ENCODE data around the gene DAB2. TPM values are rescaled to one million over a fixed set of nuclear protein-coding genes. Genes with fewer than 3 reads are reported as not detected.

Gene DAB2
- total RNA-seq, 2 donors from 2014 or later: 12.3 to 23.8 TPM

- Histone ChIP-seq H3K36me3 (ENCODE audit: control insufficient read depth, insufficient read depth, low read length) (peaks cover 64% of the 10 kb centered on the region), H3K9me3 (ENCODE audit: control insufficient read depth, low read length) (no peaks in the 10 kb centered on the region), H3K4me1 (ENCODE audit: control insufficient read depth, insufficient read depth, low read length) (no peaks in the 10 kb centered on the region), H3K27ac (ENCODE audit: low read depth, low read length) (no peak overlapping the region), H3K27me3 (ENCODE audit: control insufficient read depth, insufficient read depth, low read length, poor library complexity, severe bottlenecking) (no peaks in the 10 kb centered on the region), H3K4me3 (ENCODE audit: low read length) (no peak overlapping the region), H3K9ac (ENCODE audit: extremely low read depth, low read length, poor library complexity, severe bottlenecking) (no peak overlapping the region)
- peaks cover 1% of the 10 kb centered on the region for H3K4me1 Mint-ChIP-seq
- H3K27me3 Mint-ChIP-seq (ENCODE audit: insufficient read depth): no peaks in the 10 kb centered on the region
- WGBS, 2 experiments (ENCODE audit: insufficient coverage in 1 of 2, insufficient read length in 1 of 2): 33 to 74% methylated on average over 1 to 2 of the region's 2 CpGs
- DNase-seq: no peak
- no peak overlapping the region for H3K27ac Mint-ChIP-seq
- H3K36me3 Mint-ChIP-seq (ENCODE audit: low read depth): peaks cover 28% of the 10 kb centered on the region
- H3K4me3 Mint-ChIP-seq: no peak overlapping the region
- no peak for TF ChIP-seq CTCF (conservative IDR thresholded peaks at IDR 0.05)
- H3K9me3 Mint-ChIP-seq: no peaks in the 10 kb centered on the region
Observed at GRCh38 chr5:39387293-39387692, 37.5 kb downstream of the DAB2 start.

GRCh38 chr5:39384271-39384670, 40.5 kb downstream of the DAB2 start:
- no peaks in the 10 kb centered on the region for H3K27me3 Mint-ChIP-seq (ENCODE audit: insufficient read depth)
- no peaks in the 10 kb centered on the region for H3K9me3 Mint-ChIP-seq
- Histone ChIP-seq H3K36me3 (ENCODE audit: control insufficient read depth, insufficient read depth, low read length) (peaks cover 63% of the 10 kb centered on the region), H3K27me3 (ENCODE audit: control insufficient read depth, insufficient read depth, low read length, poor library complexity, severe bottlenecking) (no peaks in the 10 kb centered on the region), H3K27ac (ENCODE audit: low read depth, low read length) (no peak overlapping the region), H3K4me1 (ENCODE audit: control insufficient read depth, insufficient read depth, low read length) (no peaks in the 10 kb centered on the region), H3K9ac (ENCODE audit: extremely low read depth, low read length, poor library complexity, severe bottlenecking) (no peak overlapping the region), H3K4me3 (ENCODE audit: low read length) (no peak overlapping the region), H3K9me3 (ENCODE audit: control insufficient read depth, low read length) (no peaks in the 10 kb centered on the region)
- H3K36me3 Mint-ChIP-seq (ENCODE audit: low read depth): peaks cover 18% of the 10 kb centered on the region
- H3K4me1 Mint-ChIP-seq: peaks cover 1% of the 10 kb centered on the region
- no peak overlapping the region for H3K4me3 Mint-ChIP-seq
- no peak overlapping the region for H3K27ac Mint-ChIP-seq
- 100% methylated on average over 1 of the region's 1 CpG; no CpG with 5 or more reads in 1 of the 2 experiments for WGBS, 2 experiments (ENCODE audit: insufficient coverage in 1 of 2, insufficient read length in 1 of 2)
- no peak for TF ChIP-seq CTCF (conservative IDR thresholded peaks at IDR 0.05)
- DNase-seq: no peak

GRCh38 chr5:39381376-39381775, 43.4 kb downstream of the DAB2 start:
- no peak overlapping the region for H3K9ac ChIP-seq (ENCODE audit: extremely low read depth, low read length, poor library complexity, severe bottlenecking)
- H3K36me3 Mint-ChIP-seq (ENCODE audit: low read depth): peaks cover 22% of the 10 kb centered on the region
- no peak overlapping the region for H3K27ac ChIP-seq (ENCODE audit: low read depth, low read length)
- TF ChIP-seq CTCF (conservative IDR thresholded peaks at IDR 0.05): no peak
- H3K4me1 Mint-ChIP-seq: peaks cover 2% of the 10 kb centered on the region
- no peaks in the 10 kb centered on the region for H3K27me3 Mint-ChIP-seq (ENCODE audit: insufficient read depth)
- H3K9me3 Mint-ChIP-seq: no peaks in the 10 kb centered on the region
- H3K27me3 ChIP-seq (ENCODE audit: control insufficient read depth, insufficient read depth, low read length, poor library complexity, severe bottlenecking): no peaks in the 10 kb centered on the region
- H3K4me1 ChIP-seq (ENCODE audit: control insufficient read depth, insufficient read depth, low read length): no peaks in the 10 kb centered on the region
- H3K4me3 ChIP-seq (ENCODE audit: low read length): no peak overlapping the region
- H3K36me3 ChIP-seq (ENCODE audit: control insufficient read depth, insufficient read depth, low read length): peaks cover 67% of the 10 kb centered on the region
- no peak overlapping the region for H3K27ac Mint-ChIP-seq
- H3K4me3 Mint-ChIP-seq: no peak overlapping the region
- no peaks in the 10 kb centered on the region for H3K9me3 ChIP-seq (ENCODE audit: control insufficient read depth, low read length)
- WGBS, 2 experiments (ENCODE audit: insufficient coverage in 1 of 2, insufficient read length in 1 of 2): 80 to 88% methylated on average over 1 to 3 of the region's 3 CpGs
- no peak for DNase-seq
